Dedifferentiated amniotic fluid mesenchymal stem cell (primary cell): ENCODE data around the gene TBL1Y.
"Not testable (repeated sequence)": the region's sequence is repeated elsewhere in the genome, so short reads cannot be mapped to it uniquely, and the experiment has no call there.

ENCODE experiments used
- DNase-seq: peaks from one replicate; pipeline ENCODE4 v3.0.0-alpha.2; 2016; ENCODE audit errors: extremely low spot score

TBL1Y gene

DNA sequence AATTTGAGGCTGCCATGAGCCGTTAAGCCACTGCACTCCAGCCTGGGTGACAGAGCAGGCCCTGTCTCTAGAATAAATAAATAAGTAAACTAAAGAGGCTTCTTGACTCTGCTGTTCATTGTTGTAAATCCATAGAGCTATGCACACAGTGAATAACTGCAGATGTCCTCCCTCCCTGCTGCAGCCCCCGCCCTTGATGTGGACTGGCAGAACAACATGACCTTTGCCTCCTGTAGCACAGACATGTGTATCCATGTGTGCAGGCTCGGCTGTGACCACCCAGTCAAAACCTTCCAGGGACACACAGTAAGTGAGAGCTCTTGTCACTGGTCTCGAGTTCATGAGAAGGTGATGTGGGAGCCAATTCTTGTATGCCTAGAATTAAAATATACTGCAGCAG, 170.1 kb downstream of the TBL1Y start:
- DNase-seq: not testable (repeated sequence)

DNA sequence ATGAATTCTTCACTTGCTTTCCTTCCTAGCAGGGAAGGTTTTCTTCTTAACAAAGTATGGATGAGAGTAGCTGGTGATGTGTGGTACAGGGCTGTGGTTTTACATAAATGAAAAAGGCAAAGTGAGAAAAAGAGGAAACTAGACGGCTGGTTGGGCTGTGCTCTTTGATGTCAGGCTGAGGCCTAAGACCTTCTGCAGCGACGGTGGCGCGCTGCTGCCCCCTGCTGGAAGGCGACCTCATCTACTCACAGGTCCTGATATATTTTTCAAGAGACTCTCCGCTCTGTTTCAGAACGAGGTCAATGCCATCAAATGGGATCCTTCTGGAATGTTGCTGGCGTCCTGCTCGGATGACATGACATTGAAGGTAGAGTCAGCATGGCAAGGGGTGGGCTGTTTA, 175.1 kb downstream of the TBL1Y start:
- DNase-seq: no peak

- no peak for DNase-seq
These were observed 182.3 kb downstream of the TBL1Y start for GRCh38 chrY:7092836-7093235.

DNA sequence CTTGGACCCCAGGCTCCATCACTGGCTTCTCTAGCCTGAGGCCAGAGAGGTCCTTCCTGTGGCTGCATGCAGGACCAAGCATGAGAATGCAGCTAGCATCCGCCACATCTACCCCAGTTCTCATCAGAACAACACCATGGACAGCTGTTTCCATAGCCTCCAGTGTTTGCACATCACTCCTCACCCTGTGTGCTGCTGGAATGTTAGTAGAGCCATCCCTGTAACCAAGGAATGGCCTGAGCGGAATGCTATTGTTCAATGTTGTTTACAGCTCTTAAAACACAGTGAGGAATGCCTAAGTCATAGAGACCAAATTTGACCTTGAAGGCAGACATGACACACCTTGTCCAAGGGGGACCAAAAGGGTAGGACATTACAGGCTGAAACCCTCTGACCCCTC, 183.9 kb downstream of the TBL1Y start:
- no peak for DNase-seq

DNA sequence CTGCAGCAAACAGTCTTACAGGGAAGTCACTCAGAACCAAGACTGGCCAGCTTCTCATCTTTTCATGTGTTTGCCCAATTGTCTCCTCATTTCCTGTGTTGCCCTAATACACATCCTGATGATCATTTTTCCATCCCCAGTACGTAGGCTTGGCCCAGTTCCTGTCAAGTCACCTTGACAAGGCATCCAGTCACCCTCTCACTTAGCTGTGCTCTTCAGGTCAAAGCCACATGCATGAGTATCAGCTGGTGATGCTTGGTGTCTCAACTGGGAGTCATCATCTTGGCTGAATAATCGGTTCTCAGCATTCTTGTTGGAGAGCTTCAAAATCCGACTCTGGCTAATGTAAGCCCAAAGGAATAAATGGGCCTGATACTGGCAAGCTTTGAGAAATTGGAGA, 186.5 kb downstream of the TBL1Y start:
- DNase-seq: no peak

DNA sequence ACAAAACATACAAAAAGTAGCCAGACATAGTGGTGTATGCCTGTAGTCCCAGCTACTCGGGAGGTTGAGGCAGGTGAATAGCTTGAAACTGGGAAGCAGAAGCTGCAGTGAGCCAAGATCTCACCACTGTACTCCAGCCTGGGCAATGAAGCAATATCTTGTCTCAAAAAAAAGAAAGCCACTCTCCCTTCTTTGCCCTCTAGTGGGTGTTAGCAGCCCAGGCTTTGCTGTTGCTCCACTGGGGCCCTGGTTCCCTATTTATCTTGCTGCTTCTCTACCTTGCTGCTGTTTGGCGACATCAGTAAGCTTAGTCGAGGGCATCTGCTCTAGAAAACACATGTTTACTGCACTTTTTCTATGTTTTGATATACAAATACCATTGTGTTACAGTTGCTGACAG, 189.2 kb downstream of the TBL1Y start:
- no peak for DNase-seq

DNA sequence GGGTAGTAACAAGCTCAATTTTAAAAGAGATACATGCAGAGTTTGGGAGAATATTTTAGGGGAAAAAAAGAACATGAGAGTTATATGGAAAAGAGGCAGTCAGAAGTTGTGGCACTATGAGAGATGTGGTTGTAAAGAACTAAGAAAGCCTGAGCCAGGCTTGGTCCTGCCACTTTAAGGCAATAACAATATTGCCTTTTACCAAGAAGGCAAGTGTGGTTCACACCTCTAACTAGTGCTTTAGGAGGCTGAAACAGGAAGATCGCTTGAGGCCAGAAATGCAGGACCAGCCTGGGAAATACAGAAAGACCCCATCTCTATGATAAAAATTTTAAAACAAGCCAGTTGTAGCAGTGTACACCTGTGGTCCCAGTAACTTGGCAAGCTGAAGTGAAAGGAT, 192.2 kb downstream of the TBL1Y start:
- no peak for DNase-seq

- no peak for DNase-seq
These were observed 196.7 kb downstream of the TBL1Y start for GRCh38 chrY:7107179-7107578.

DNA sequence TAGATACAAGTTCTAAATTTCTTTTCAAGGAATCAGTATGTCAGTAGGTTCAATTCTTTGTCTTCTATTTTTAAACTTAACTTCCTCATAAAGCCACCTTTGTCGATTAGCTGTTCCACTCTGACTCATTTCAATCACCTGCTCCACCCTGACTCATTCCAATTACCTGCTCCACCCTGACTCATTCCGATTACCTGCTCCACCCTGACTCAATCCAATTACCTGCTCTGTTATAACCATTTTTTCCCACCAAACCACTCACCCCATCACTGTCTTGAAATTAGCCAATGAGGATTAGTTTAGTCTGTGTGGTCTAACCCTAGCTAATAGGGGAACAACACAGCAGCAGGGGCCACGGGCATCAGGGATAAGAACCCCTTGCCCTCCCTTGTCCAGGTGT, 199.6 kb downstream of the TBL1Y start:
- DNase-seq: no peak

GRCh38 chrY:7115871-7116270, 205.4 kb downstream of the TBL1Y start:
- no peak for DNase-seq

GRCh38 chrY:7122202-7122601, 211.7 kb downstream of the TBL1Y start:
- no peak for DNase-seq

DNA sequence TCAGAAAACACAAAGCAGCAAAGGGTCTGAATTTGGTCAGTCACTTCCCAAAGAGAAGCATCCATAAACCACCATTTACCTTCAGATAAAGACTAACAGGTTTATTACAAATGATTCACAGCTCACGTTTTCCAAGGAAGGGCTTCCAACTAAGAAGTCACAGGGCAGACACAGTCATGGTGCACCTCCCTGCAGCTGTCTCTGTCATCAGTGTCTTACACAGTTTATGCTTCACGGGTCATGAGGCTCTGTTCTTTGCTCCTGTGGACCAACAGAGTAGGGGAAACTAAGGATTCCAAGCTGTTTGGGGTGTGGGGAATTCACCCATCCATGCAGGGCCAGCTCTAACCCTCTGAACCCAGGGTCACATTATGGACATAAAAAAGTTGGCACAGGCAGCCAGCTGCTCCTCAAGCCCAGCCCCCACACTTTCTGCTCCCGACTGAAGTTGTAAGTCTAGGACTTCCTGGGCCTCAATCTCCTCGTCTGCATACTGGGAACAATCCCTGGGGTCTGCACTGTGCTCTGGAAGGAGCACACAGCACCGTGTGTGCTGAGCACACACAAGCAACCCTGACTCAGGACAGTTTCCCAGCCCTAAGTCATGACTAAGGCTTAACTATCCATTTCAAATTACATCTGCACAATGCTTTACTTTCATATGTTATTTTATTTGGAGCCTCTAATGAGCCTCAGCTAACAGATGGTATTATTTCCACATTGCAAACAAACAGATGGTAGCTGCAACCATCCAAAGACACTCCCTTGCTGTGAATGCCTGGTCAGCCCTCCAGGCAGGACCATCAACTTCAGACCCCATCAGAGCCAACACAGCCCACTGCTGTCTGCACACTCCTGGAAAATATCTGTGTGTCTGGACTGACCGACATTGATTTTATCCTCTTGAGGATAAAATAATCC, 214.9 kb downstream of the TBL1Y start:
- DNase-seq: no peak

DNA sequence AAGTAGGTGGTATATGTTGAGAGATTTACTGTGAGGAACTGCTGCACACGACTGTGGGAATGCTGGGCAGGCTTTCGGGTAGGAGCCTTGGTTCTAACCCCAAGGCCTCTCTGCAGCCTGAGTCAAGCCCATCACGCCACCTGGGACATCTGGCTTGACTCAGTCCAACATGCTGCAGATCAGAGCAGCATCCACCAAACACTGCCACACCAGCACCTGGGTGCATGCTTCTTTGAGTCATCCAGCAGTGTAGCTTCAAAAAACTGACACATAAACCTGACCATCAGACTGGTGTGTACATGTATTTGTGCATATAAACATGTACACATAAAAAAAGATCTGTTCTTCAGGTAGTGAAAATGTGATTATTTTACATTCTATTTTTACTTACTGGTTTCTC, 217.7 kb downstream of the TBL1Y start:
- no peak for DNase-seq
